Measurements from ENCODE around the gene RAB7B. TPM values are rescaled to one million over a fixed set of nuclear protein-coding genes. Genes with fewer than 3 reads are reported as not detected.
A peak's percentile ranks its signal among the peaks of the same experiment; 100 is the strongest.

Gene RAB7B
- total RNA-seq, 1 donor from 2014 or later = not detected

- no peaks in the 10 kb centered on the region for H3K27me3 Mint-ChIP-seq
- peaks cover 6% of the 10 kb centered on the region for H3K9me3 Mint-ChIP-seq
- DNase-seq = no peak
- intact Hi-C loops (cut with micrococcal nuclease) = no loop called here
- no peaks in the 10 kb centered on the region for H3K36me3 Mint-ChIP-seq (ENCODE audit: low read depth)
- H3K4me3 Mint-ChIP-seq = no peak overlapping the region
- H3K4me1 Mint-ChIP-seq = no peaks in the 10 kb centered on the region
- no peak overlapping the region for H3K27ac Mint-ChIP-seq
Observed at GRCh38 chr1:205980237-205980870, 22.8 kb downstream of the RAB7B start.

DNA sequence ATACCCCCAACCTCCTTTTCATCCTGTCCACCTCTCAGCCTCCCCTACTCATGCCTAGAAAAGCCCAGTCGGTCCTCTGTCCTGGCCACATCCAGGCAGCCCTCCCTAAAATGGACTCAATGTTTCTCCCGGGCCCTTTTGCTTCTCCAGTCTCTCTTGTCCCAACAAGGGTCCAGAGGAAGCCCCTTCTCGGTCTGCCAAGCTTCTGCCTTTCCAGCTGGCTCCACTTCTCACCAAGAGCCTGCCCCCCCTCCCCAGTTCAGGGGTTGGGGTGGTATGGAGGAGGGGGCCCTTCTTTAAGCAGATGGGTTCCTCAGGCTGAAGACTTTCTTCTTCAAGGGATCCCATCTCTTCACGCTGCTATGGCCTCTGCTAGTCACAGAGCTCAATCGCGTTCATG is 23.9 kb downstream of the RAB7B start:
- Mint-ChIP-seq H3K9me3 (peaks cover 16% of the 10 kb centered on the region), H3K36me3 (ENCODE audit: low read depth) (no peaks in the 10 kb centered on the region), H3K4me3 (no peak overlapping the region), H3K4me1 (no peaks in the 10 kb centered on the region), H3K27ac (no peak overlapping the region), H3K27me3 (no peaks in the 10 kb centered on the region)
- intact Hi-C loops (cut with micrococcal nuclease) = no loop called here
- no peak for DNase-seq

DNA sequence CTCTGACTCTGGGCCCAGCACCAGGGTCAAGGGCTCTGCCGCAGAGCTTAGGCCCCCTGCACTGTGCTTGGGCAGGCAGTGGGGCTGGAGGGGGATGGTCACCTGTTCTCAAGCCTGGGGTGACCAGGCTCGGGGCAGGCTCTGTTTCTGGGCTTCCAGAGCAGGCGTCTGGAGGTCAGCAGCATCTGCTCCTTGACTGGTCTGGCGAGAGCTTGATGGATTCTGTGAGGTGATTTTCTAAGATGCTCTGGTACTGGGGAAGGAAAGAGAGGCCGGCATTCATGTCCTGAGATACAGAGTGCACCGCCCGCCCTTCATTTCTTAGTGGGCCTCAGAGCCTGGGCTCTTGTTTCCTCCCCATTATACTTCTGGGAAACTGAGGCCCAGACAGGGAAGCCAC is 24.5 kb downstream of the RAB7B start:
- intact Hi-C loops (cut with micrococcal nuclease) = no loop called here
- H3K9me3 Mint-ChIP-seq = peaks cover 22% of the 10 kb centered on the region
- no peak overlapping the region for H3K4me3 Mint-ChIP-seq

DNA sequence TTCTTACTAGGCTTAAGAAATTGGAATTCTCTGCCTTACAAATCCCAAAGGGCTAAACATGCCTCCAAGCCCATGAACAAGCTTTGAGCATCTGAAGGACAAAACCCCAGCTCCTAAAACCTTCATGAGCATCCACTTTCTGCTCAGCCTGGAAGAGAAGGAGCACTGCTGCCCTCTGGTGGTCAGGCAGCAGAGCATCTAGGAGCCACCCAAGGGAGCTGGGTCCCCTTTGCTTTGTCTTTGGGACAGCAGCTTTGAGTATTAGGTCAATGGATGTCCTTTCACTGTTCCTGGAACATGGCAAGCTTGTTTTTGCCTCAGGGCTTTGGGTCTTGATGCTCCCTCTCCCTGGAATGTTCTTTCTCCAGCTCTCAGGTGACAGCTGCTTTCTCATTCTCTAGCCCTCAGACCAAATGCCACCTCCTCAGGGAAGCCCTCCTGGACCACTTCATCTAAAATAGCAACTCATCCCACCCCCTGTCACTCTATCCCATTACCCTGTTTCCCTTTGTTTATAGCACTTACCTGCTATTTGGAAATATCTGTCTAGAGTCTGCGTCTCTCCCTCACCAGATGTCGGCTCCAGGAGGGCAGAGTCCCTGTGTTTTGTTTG is 25.7 kb downstream of the RAB7B start:
- Mint-ChIP-seq H3K4me1 (peaks cover 2% of the 10 kb centered on the region), H3K4me3 (no peak overlapping the region), H3K36me3 (ENCODE audit: low read depth) (no peaks in the 10 kb centered on the region), H3K27ac (no peak overlapping the region), H3K9me3 (peaks cover 26% of the 10 kb centered on the region), H3K27me3 (peaks cover 2% of the 10 kb centered on the region)
- intact Hi-C loops (cut with micrococcal nuclease) = loop anchor here (1.0 to 2.0 kb wide), 3 partner anchors 58 to 319 kb away; no protein-coding TSS in a partner anchor
- DNase-seq = peak; percentile 92

More for the DNA sequence above, 24.5 kb downstream of the RAB7B start:
- Mint-ChIP-seq H3K36me3 (ENCODE audit: low read depth) (no peaks in the 10 kb centered on the region), H3K27ac (no peak overlapping the region), H3K27me3 (no peaks in the 10 kb centered on the region), H3K4me1 (peaks cover 1% of the 10 kb centered on the region)
- DNase-seq = no peak

DNA sequence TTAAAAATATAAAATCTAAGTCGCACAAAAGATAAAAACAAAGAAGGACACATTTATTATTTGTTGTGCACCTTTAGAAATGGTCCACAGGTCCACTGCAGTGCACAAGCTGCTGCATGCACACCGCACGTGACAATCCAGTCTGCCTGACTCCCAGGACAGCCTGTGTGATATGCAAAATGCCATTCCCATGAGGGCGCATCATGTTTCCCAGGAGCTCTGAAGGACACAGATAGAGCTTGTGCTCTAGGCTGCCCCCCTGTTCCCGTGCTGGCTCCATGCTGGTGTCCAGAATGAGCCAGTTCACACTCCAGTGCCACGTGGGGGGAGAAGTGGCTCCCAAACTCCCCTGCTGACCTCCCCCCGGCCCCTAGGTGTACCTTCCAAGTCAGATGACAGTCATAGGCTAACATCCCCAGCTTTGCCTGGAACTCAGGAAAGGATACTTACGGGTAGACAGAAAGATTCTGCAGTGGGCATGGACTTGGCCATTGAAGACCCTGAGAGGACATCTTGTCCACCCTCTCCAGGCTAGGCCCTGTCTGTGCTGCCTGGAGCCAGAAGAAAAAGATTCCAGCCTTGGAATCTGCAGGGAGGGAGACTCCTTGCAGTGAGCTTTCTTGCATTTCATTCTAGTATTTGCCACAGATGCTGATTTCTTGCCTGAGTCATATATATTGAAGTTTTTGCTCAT is 26.3 kb downstream of the RAB7B start:
- H3K27ac Mint-ChIP-seq = no peak overlapping the region
- peaks cover 2% of the 10 kb centered on the region for H3K4me1 Mint-ChIP-seq
- intact Hi-C loops (cut with micrococcal nuclease) = loop anchor here (1.0 to 2.0 kb wide), 3 partner anchors 58 to 318 kb away; no protein-coding TSS in a partner anchor
- H3K36me3 Mint-ChIP-seq (ENCODE audit: low read depth) = no peaks in the 10 kb centered on the region
- H3K4me3 Mint-ChIP-seq = no peak overlapping the region
- H3K9me3 Mint-ChIP-seq = peaks cover 21% of the 10 kb centered on the region
- peaks cover 2% of the 10 kb centered on the region for H3K27me3 Mint-ChIP-seq
- DNase-seq = no peak

DNA sequence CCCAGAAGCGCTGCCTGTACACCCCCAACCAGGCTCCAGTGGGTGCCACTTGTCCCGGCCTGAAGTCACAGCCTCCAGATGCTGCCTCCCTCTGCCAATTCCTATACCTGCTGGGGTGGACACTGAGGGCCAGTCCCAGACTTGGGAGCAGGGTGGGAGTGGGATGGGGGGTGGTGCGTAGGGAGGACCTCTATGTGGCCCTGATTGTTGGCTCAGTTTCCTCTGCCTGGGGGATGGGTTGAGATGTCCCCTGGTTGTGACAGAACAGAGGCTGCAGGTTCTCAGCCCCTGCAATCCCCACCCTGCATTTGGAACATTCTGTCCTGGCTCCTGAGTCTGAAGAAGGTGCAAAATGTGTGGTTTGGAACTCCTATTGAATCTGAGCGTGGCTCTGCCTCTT is 27.2 kb downstream of the RAB7B start:
- Mint-ChIP-seq H3K27me3 (peaks cover 2% of the 10 kb centered on the region), H3K4me3 (no peak overlapping the region), H3K9me3 (peaks cover 20% of the 10 kb centered on the region), H3K36me3 (ENCODE audit: low read depth) (no peaks in the 10 kb centered on the region), H3K27ac (no peak overlapping the region), H3K4me1 (peaks cover 2% of the 10 kb centered on the region)
- DNase-seq = no peak
- intact Hi-C loops (cut with micrococcal nuclease) = loop anchor here (2.0 kb wide), 1 partner anchor 317 kb away; no protein-coding TSS in a partner anchor

DNA sequence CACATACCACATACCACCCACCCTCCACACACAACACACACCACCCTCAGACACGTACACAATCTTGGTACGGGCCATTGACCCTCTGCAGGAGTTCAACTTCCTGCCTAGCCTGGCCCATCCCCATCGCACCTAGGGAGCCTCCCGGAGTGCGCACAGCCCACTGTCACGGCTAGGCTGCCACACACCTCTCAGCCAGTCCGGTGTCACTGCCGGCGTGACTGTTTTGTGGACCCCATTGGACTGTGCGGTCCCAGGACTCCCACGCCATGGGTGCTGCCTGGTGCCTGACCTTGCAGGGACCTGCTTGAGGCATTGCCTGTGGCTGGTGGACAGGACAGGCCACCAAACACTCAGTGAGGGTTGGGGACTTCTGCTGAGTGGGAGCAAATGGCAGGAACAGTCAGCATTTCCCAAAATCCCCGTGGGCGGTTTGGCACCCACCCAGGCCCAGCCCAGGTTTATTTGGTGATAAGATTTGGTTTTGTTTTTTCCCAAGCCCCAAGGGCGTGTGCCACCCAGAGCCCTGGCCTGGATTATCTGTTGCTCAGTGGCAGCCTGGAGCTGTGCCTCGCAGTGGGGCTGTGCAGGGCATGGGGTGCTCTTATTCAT is 27.7 kb downstream of the RAB7B start:
- Mint-ChIP-seq H3K4me3 (no peak overlapping the region), H3K27ac (no peak overlapping the region), H3K27me3 (peaks cover 2% of the 10 kb centered on the region), H3K36me3 (ENCODE audit: low read depth) (no peaks in the 10 kb centered on the region), H3K4me1 (peaks cover 3% of the 10 kb centered on the region), H3K9me3 (peaks cover 20% of the 10 kb centered on the region)
- intact Hi-C loops (cut with micrococcal nuclease) = no loop called here
- DNase-seq = no peak

DNA sequence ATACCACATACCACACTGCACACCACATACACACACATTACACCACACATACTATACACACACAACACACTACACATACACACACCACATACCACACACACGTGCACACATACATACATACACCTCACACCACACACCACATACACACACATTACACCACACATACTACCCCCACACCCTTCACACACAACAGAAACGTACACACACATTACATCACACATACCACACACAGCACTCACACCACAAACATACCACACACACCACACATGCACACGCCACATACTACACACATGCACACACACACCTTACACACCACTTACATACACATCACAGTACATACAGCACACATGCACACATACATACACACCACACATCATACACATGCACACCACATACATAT is 28.5 kb downstream of the RAB7B start:
- H3K36me3 Mint-ChIP-seq (ENCODE audit: low read depth) = no peaks in the 10 kb centered on the region
- intact Hi-C loops (cut with micrococcal nuclease) = no loop called here
- peaks cover 2% of the 10 kb centered on the region for H3K27me3 Mint-ChIP-seq
- no peak for DNase-seq
- peaks cover 20% of the 10 kb centered on the region for H3K9me3 Mint-ChIP-seq
- H3K27ac Mint-ChIP-seq = peak overlapping the region; percentile 28
- H3K4me1 Mint-ChIP-seq = peaks cover 6% of the 10 kb centered on the region
- H3K4me3 Mint-ChIP-seq = no peak overlapping the region

DNA sequence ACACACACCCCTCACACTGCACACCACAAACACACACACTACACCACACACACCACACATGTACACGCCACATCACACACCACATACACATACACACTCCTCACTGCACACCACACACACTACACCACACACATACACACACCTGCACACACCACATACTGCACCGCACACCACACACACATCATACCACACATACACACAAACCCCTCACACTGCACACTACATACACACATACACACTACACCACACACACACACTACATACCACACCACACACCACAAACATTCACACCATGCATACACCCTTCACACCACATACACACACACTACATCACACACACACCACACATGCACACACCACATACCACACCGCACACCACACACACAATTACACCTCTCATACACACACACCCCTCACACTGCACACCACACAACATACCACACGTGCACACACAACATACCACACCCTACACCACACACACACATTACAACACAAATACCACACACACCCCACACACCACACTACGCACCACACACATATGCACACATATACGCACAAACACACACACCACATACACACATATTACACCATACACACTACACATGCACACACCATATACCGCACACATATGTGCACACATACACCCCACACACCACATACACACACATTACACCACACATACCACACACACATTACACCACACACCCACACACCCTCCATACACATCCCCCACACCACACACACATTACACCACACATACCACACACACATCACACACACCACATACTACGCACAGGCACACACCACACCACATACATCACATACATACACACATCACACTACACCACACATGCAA is 29.6 kb downstream of the RAB7B start:
- H3K4me1 Mint-ChIP-seq = peaks cover 6% of the 10 kb centered on the region

DNA sequence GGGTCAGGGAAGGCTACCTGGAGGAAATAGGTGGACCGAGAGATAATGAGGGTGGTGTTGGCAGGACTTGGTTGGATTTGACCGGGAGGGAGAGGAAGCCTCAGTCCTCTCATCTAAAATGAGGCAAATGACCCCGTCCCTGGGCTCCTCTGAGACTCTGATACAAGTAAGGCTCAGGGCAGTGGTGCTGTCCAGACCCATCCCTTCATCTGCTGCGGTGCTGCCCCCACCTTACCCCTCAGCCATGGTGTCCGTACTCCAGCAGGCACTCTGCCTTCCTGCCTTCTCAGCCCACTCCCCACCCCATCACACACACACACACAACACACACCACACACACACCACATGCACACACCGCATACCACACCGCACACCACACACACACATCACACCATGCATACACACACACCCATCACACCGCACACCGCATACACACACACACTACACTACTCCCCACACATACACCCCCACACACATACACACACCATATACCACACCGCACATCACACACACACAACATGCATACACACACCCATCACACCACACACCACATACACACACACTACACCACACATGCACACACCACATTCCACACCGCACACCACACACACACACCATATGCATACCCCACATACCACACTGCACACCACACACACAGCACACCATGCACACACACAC is 30.6 kb downstream of the RAB7B start:
- H3K4me1 Mint-ChIP-seq = peaks cover 6% of the 10 kb centered on the region
- H3K27ac Mint-ChIP-seq = no peak overlapping the region
- intact Hi-C loops (cut with micrococcal nuclease) = no loop called here

More for the DNA sequence above, 29.6 kb downstream of the RAB7B start:
- Mint-ChIP-seq H3K36me3 (ENCODE audit: low read depth) (no peaks in the 10 kb centered on the region), H3K27ac (no peak overlapping the region), H3K4me3 (no peak overlapping the region), H3K9me3 (peaks cover 20% of the 10 kb centered on the region), H3K27me3 (peaks cover 2% of the 10 kb centered on the region)
- no peak for DNase-seq
- intact Hi-C loops (cut with micrococcal nuclease) = no loop called here

GRCh38 chr1:205972081-205972480 is 31.1 kb downstream of the RAB7B start:
- no peak overlapping the region for H3K27ac Mint-ChIP-seq
- H3K27me3 Mint-ChIP-seq = peaks cover 2% of the 10 kb centered on the region
- DNase-seq = no peak
- H3K36me3 Mint-ChIP-seq (ENCODE audit: low read depth) = no peaks in the 10 kb centered on the region
- H3K4me1 Mint-ChIP-seq = peaks cover 6% of the 10 kb centered on the region
- intact Hi-C loops (cut with micrococcal nuclease) = no loop called here
- H3K4me3 Mint-ChIP-seq = no peak overlapping the region
- peaks cover 20% of the 10 kb centered on the region for H3K9me3 Mint-ChIP-seq

More for the DNA sequence above, 30.6 kb downstream of the RAB7B start:
- H3K36me3 Mint-ChIP-seq (ENCODE audit: low read depth) = no peaks in the 10 kb centered on the region
- H3K9me3 Mint-ChIP-seq = peaks cover 20% of the 10 kb centered on the region
- no peak overlapping the region for H3K4me3 Mint-ChIP-seq
- peaks cover 2% of the 10 kb centered on the region for H3K27me3 Mint-ChIP-seq
- no peak for DNase-seq

GRCh38 chr1:205971082-205971481 is 32.1 kb downstream of the RAB7B start:
- intact Hi-C loops (cut with micrococcal nuclease) = no loop called here
- H3K36me3 Mint-ChIP-seq (ENCODE audit: low read depth) = no peaks in the 10 kb centered on the region
- no peak for DNase-seq
- peaks cover 2% of the 10 kb centered on the region for H3K27me3 Mint-ChIP-seq
- peaks cover 6% of the 10 kb centered on the region for H3K4me1 Mint-ChIP-seq
- H3K27ac Mint-ChIP-seq = no peak overlapping the region
- no peak overlapping the region for H3K4me3 Mint-ChIP-seq
- H3K9me3 Mint-ChIP-seq = peaks cover 20% of the 10 kb centered on the region

- peaks cover 3% of the 10 kb centered on the region for H3K27me3 Mint-ChIP-seq
- DNase-seq = no peak
- H3K27ac Mint-ChIP-seq = no peak overlapping the region
- H3K9me3 Mint-ChIP-seq = peaks cover 20% of the 10 kb centered on the region
- intact Hi-C loops (cut with micrococcal nuclease) = no loop called here
- no peaks in the 10 kb centered on the region for H3K36me3 Mint-ChIP-seq (ENCODE audit: low read depth)
- no peak overlapping the region for H3K4me3 Mint-ChIP-seq
- peaks cover 6% of the 10 kb centered on the region for H3K4me1 Mint-ChIP-seq
Observed at GRCh38 chr1:205970486-205970885, 32.7 kb downstream of the RAB7B start.

All from activated CD4-positive, alpha-beta T cell treated with anti-CD3 and anti-CD28 coated beads, Interleukin-2, amount 10 ng/mL, durations not matched to agents 24 days and 14 days (primary cell).